ENCODE data around the gene THRB. TPM values are rescaled to one million over a fixed set of nuclear protein-coding genes. Genes with fewer than 3 reads are reported as not detected.
A peak's percentile ranks its signal among the peaks of the same experiment; 100 is the strongest.
"Not testable (repeated sequence)": the region's sequence is repeated elsewhere in the genome, so short reads cannot be mapped to it uniquely, and the experiment has no call there.

Gene THRB
- total RNA-seq, 8 experiments from 2014 or later: 0.42 to 26.4 (median 3.3) TPM

DNA sequence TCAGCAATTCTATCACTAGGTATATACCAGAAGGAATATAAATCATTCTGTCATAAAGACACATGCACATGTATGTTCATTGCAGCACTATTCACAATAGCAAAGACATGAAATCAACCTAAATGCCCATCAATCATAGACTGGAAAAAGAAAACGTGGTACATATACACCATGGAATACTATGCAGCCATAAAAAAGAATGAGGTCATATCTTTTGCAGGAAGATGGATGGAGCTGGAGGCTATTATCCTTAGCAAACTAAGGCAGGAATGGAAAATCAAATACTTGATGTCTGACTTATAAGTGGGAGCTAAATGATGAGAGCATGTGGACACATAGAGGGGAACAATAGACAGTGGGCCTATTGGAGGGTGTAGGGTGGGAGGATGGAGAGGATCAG is 73.8 kb downstream of the THRB start:
- in situ Hi-C loops (cut with MboI; ENCODE audit: low pct_unique_long_range_greater_than_20kb in 2 of 9, low sequenced_read_pairs in 9 of 9, unreplicated experiment in 9 of 9); H3K4me1 ChIP-seq (replicated peaks in 1 of 2): not testable (repeated sequence)
- WGBS, 10 experiments: 27 to 100% (median 63%) methylated on average over 1 of the region's 1 CpG; no CpG with 5 or more reads in 2 of the 10 experiments

DNA sequence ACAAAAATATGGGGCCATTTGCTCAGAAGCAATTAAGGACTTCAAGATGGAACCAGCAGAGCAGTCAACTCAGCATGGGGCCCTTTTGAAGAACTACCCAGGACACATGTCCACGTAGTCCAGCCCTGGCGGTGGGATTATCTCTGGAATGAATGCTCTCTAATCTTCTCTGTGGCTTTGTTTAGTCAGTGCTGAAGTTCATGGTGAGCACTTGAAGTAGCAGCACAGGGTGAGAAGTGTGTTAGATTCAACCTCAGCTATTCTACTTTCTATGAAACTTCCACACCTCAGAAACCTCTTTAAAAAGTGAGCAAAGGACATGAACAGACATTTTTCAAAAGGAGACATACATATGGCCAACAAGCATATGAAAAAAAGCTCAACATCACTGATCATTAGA is 74.4 kb downstream of the THRB start:
- no peak for ATAC-seq (replicated peaks in 6 of 8)

More for the DNA sequence above, 73.8 kb downstream of the THRB start:
- H3K4me3 ChIP-seq; ATAC-seq (replicated peaks in 6 of 8); H3K27ac ChIP-seq: not testable (repeated sequence)

DNA sequence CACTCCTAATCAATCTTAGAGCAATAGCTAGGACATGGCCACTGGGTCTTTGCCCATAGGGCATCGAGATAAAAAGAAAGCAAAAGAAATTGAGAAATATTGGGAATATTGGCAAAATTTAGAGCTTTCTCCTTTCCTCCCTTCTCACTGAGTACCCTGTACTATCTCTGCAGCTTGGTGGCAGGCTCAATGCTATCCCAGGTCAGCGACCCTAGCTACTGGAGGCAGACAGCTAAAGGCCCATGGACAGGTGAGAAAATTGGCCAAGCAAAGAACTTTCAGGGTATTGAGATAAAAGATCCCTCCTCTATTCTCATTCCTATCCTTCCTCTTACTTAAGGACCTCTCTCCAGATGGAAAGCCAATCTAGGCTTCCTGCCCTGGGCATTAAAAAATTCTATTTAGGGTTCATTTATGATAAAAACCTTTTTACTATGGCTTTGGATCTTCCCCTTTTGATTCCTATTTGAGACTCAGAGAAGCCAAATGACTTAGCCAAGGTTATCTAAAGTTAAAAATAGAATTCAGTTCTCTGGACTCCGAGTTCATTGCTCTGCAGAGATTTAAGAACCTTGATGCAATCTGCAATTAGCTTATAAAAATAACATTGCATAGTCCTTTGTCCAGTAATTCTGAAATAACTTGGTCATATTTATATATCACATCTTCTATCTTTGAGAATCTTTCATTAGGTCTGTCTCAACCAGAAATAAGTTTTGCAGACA is 75.4 kb downstream of the THRB start:
- Histone ChIP-seq H3K4me1 (replicated peaks in 1 of 2) (no peaks in the 10 kb centered on the region), H3K4me3 (no peak overlapping the region), H3K27ac (no peak overlapping the region)
- WGBS, 10 experiments: 72 to 100% (median 93%) methylated on average over 1 to 3 of the region's 3 CpGs
- in situ Hi-C loops (cut with MboI; ENCODE audit: low pct_unique_long_range_greater_than_20kb in 2 of 9, low sequenced_read_pairs in 9 of 9, unreplicated experiment in 9 of 9): no loop called here
- ATAC-seq (replicated peaks in 6 of 8): no peak

More for the DNA sequence above, 74.4 kb downstream of the THRB start:
- H3K4me1 ChIP-seq (replicated peaks in 1 of 2): no peaks in the 10 kb centered on the region
- no peak overlapping the region for H3K27ac ChIP-seq
- in situ Hi-C loops (cut with MboI; ENCODE audit: low pct_unique_long_range_greater_than_20kb in 2 of 9, low sequenced_read_pairs in 9 of 9, unreplicated experiment in 9 of 9): no loop called here
- H3K4me3 ChIP-seq: no peak overlapping the region
- WGBS, 10 experiments: 92 to 100% (median 100%) methylated on average over 2 of the region's 2 CpGs; no CpG with 5 or more reads in 4 of the 10 experiments

DNA sequence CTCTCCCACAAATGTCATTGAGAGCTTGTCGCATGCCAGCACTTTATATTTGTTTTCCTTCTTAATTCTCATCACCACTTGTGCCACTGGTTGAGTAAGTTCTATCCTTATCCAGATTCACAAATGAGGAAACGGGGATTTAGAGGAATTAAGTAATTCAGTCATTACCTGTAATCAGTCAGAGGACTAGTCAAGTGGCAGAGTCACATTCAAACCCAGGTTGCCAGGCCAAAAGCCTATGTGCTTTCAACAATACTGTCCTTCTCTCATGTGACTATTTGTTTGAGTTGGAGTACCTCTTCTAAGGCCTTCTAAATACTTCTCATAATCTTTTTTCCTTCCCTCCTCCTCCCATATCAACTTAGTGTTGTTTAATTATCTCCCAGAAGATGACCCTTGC is 76.9 kb downstream of the THRB start:
- in situ Hi-C loops (cut with MboI; ENCODE audit: low pct_unique_long_range_greater_than_20kb in 2 of 9, low sequenced_read_pairs in 9 of 9, unreplicated experiment in 9 of 9): no loop called here
- no peak overlapping the region for H3K27ac ChIP-seq
- no peak overlapping the region for H3K4me3 ChIP-seq
- no peak for ATAC-seq (replicated peaks in 6 of 8)
- no peaks in the 10 kb centered on the region for H3K4me1 ChIP-seq (replicated peaks in 1 of 2)
- 83 to 100% (median 95%) methylated on average over 1 to 2 of the region's 2 CpGs; no CpG with 5 or more reads in 2 of the 10 experiments for WGBS, 10 experiments

DNA sequence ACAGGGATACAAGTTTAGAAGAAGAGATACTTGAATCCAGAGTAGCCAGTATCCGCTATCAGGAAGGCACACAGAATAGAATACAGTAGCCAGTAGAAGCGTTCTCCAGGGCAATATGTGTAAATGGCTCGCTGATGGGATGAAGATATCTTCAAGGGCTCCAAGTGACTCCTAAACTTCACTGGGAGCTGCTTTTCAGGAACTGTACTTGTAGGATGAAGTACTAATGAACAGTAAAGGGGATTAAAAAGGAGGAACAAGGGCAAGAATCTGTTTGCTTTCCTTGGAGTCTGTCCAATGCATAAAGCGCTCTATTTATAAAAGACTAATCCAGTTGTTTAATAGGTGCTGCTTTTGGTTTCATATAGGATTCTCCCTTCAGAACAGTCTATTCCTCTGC is 78.4 kb downstream of the THRB start:
- ATAC-seq (replicated peaks in 6 of 8): no peak
- 90 to 100% (median 96%) methylated on average over 1 to 4 of the region's 4 CpGs; no CpG with 5 or more reads in 1 of the 10 experiments for WGBS, 10 experiments
- no peaks in the 10 kb centered on the region for H3K4me1 ChIP-seq (replicated peaks in 1 of 2)
- H3K27ac ChIP-seq: no peak overlapping the region
- H3K4me3 ChIP-seq: no peak overlapping the region
- in situ Hi-C loops (cut with MboI; ENCODE audit: low pct_unique_long_range_greater_than_20kb in 2 of 9, low sequenced_read_pairs in 9 of 9, unreplicated experiment in 9 of 9): no loop called here

DNA sequence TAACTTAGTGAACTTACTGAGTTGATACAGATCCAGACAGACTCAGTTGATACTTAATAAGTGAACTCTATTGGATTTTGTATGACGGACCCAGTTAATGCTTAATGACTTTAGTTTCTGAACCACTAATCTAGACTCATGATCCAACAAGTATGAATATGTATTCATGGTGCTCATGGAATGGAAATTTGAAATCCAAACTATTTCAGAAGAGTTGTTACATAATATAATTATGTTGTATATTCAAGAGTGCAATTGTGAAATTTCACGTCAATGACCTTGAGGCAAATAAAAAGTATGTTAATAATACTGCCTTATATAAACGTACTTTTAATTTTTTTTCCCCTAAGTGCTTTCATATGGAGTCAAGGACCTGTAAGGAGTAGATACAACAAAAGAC is 78.8 kb downstream of the THRB start:
- in situ Hi-C loops (cut with MboI; ENCODE audit: low pct_unique_long_range_greater_than_20kb in 2 of 9, low sequenced_read_pairs in 9 of 9, unreplicated experiment in 9 of 9): no loop called here
- Histone ChIP-seq H3K4me1 (replicated peaks in 1 of 2) (no peaks in the 10 kb centered on the region), H3K4me3 (no peak overlapping the region), H3K27ac (no peak overlapping the region)
- ATAC-seq (replicated peaks in 6 of 8): no peak
- WGBS, 10 experiments: 17 to 100% (median 91%) methylated on average over 1 to 3 of the region's 3 CpGs

DNA sequence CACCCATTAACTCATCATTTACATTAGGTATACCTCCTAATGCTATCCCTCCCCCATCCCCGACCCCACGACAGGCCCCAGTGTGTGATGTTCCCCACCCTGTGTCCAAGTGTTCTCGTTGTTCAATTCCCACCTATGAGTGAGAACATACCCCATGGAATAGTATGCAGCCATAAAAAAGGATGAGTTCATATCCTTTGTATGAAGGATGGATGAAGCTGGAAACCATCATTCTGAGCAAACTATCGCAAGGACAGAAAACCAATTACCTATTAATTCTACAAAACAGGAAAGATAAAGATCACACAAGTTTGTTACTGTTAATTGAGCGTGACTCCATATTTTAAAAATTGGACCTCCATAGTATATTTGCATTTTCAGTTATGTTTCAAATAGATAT is 81.0 kb downstream of the THRB start:
- ATAC-seq (replicated peaks in 6 of 8); in situ Hi-C loops (cut with MboI; ENCODE audit: low pct_unique_long_range_greater_than_20kb in 2 of 9, low sequenced_read_pairs in 9 of 9, unreplicated experiment in 9 of 9); H3K27ac ChIP-seq; H3K4me3 ChIP-seq; H3K4me1 ChIP-seq (replicated peaks in 1 of 2): not testable (repeated sequence)
- WGBS, 10 experiments: 89 to 100% (median 100%) methylated on average over 1 to 3 of the region's 5 CpGs; no CpG with 5 or more reads in 2 of the 10 experiments

DNA sequence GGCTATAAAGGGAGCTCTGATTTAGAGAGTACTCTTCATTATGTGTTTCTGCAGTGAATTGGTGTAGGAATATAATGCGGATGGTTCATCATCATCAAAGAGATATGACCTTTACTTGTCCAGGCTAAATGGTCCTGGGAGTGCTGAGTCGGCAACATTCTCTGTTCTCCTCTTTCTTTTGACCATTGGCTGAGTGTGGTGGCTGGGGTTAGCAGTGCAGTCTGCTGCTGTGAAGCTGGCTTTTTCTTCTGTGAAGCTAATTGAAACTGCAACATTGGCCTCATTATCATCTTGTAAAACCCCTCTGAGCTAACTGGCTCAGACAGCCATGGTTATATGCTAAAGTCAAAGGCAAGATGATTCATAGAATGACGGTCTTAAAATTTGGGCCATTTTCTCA is 83.8 kb downstream of the THRB start:
- Histone ChIP-seq H3K4me1 (replicated peaks in 1 of 2) (peaks cover 0 to 6% of the 10 kb centered on the region in 2 donors), H3K27ac (no peak overlapping the region), H3K4me3 (no peak overlapping the region)
- peak in 3 of 8 experiments; percentile 18 to 31 (median 28) for ATAC-seq (replicated peaks in 6 of 8)
- WGBS, 10 experiments: 0 to 100% (median 67%) methylated on average over 1 to 3 of the region's 3 CpGs; no CpG with 5 or more reads in 1 of the 10 experiments
- in situ Hi-C loops (cut with MboI; ENCODE audit: low pct_unique_long_range_greater_than_20kb in 2 of 9, low sequenced_read_pairs in 9 of 9, unreplicated experiment in 9 of 9): no loop called here

DNA sequence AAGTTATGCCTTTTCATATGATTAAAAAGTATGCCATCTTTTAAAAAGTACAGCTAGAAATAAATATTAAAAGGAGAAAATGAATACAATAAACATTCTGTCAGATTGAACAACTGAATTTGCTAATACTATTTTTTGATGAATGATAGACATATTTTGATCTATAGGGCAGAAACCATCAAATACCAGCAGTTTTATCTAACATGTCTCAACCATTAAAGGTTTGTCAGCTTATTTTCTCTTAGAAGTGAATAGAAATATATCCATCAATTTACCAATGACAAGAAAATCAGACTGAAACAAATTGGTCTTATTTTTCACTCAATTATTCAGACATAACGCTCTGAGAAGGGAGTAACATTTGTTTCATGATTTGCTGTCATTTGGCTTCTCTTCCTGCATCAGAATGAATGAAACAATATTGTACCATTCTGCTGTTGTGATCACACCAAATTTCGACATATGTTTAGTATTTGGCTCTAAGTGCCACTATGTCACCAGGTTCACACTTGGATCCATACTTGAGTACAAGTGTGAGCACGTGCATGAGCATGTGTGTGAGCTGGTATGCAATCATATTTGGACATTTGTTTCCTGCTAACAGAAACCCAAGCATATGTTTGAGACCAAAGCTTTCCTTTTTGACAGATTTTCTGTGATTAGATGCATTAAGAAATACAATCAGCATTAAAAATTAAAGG is 86.5 kb downstream of the THRB start:
- H3K4me3 ChIP-seq: no peak overlapping the region
- H3K4me1 ChIP-seq (replicated peaks in 1 of 2): peaks cover 0 to 6% of the 10 kb centered on the region in 2 donors
- in situ Hi-C loops (cut with MboI; ENCODE audit: low pct_unique_long_range_greater_than_20kb in 2 of 9, low sequenced_read_pairs in 9 of 9, unreplicated experiment in 9 of 9): no loop called here
- no peak for ATAC-seq (replicated peaks in 6 of 8)
- no peak overlapping the region for H3K27ac ChIP-seq
- 0 to 80% (median 45%) methylated on average over 1 to 3 of the region's 3 CpGs; no CpG with 5 or more reads in 1 of the 10 experiments for WGBS, 10 experiments

DNA sequence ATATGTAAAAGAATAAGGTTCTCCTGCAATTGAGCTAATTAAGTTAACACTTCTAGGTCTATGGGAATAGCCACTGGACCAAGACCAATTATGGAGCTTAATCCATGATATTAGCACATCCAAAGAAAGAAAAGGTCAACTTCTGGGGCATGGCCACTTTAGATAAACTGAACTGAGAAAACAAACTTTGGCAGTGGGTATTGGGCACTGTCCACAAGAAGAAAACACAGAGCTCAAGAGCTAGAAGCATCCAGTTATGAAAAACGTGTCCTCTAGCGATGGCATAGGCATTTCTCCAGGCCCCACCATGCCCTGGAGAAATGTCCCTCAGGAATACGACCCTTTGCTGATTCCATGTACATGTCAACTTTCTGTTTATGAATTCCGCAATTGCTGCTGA is 87.8 kb downstream of the THRB start:
- Histone ChIP-seq H3K27ac (no peak overlapping the region), H3K4me3 (no peak overlapping the region), H3K4me1 (replicated peaks in 1 of 2) (peaks cover 0 to 6% of the 10 kb centered on the region in 2 donors)
- in situ Hi-C loops (cut with MboI; ENCODE audit: low pct_unique_long_range_greater_than_20kb in 2 of 9, low sequenced_read_pairs in 9 of 9, unreplicated experiment in 9 of 9): no loop called here
- 80 to 100% (median 93%) methylated on average over 1 to 4 of the region's 4 CpGs; no CpG with 5 or more reads in 2 of the 10 experiments for WGBS, 10 experiments
- ATAC-seq (replicated peaks in 6 of 8): no peak

DNA sequence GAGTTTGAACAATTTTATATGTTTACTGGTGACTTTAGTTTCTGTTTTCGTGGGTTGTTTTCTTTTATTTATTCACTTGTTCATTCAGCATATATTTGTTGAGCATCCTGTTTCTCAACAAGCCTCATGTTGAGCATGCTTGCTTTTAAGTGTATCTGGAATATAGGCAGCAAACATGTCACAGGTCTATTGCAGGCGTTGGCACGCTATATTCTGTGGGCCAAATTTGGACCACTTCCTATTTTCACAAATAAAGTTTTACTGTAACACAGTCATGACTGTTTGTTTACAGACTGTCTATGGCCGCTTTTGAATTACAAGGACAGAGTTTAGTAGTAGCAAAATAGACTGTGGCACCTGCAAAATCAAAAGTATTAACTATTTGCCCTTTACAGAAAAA is 89.6 kb downstream of the THRB start:
- H3K4me3 ChIP-seq: no peak overlapping the region
- H3K27ac ChIP-seq: no peak overlapping the region
- H3K4me1 ChIP-seq (replicated peaks in 1 of 2): peaks cover 0 to 9% of the 10 kb centered on the region in 2 donors
- in situ Hi-C loops (cut with MboI; ENCODE audit: low pct_unique_long_range_greater_than_20kb in 2 of 9, low sequenced_read_pairs in 9 of 9, unreplicated experiment in 9 of 9): no loop called here
- 75 to 100% (median 90%) methylated on average over 1 to 4 of the region's 4 CpGs for WGBS, 10 experiments
- ATAC-seq (replicated peaks in 6 of 8): no peak

DNA sequence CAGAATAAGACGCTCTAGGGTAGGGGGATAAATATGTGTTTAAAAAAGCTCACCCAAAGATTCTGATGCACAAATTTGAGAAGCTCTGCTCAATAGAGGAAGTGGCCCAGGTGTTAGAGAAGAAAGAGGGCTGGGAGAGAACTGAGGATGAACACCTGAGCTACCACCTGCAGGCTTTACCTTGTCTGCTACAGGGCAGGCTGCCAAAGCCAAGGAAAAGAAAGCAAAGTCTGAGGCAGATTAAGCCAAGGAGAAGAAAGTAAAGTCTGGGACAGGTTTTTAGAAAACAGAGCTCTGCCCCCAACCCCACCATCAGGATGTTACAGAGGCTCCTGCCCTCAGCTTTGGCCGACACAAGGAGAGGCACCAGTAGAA is 92.9 kb downstream of the THRB start:
- H3K4me3 ChIP-seq: no peak overlapping the region
- peaks cover 0 to 9% of the 10 kb centered on the region in 2 donors for H3K4me1 ChIP-seq (replicated peaks in 1 of 2)
- 42 to 100% (median 80%) methylated on average over 1 to 2 of the region's 2 CpGs; no CpG with 5 or more reads in 5 of the 10 experiments for WGBS, 10 experiments
- ATAC-seq (replicated peaks in 6 of 8): no peak
- in situ Hi-C loops (cut with MboI; ENCODE audit: low pct_unique_long_range_greater_than_20kb in 2 of 9, low sequenced_read_pairs in 9 of 9, unreplicated experiment in 9 of 9): no loop called here
- no peak overlapping the region for H3K27ac ChIP-seq

DNA sequence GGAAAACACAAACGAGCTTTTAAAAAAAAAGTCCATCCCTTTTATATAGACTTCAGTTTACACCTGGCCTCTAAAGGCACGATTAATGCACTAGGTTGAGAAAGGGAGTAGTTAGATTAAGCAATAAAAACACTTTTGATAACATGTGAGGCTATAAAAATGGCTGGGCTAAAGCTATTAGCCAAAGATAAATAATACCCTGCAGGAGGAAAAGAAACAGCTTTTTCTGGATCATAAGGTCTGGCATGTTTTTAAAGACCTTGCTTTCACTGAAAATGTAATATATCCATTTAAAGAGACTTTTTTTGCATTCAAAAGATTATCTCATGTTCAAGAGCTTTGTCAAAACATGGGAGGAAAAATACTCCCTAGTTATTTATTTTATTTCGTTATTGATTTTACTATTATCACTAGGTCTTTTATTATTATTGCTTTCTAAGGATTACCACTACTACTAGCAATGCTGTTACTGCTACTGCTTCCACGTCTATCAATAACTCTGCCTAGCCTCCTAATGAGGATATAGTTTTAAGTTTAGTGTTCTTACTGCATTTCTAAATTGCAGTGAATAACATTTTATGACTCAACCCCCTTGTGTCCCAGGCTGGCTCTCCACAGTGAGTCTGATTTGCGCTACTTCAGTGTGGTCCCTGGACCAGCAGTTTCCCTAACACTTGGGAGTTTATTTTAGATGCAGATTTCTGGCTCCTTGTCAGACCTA is 93.4 kb downstream of the THRB start:
- in situ Hi-C loops (cut with MboI; ENCODE audit: low pct_unique_long_range_greater_than_20kb in 2 of 9, low sequenced_read_pairs in 9 of 9, unreplicated experiment in 9 of 9): no loop called here
- H3K4me3 ChIP-seq: no peak overlapping the region
- no peak overlapping the region for H3K27ac ChIP-seq
- peaks cover 0 to 9% of the 10 kb centered on the region in 2 donors for H3K4me1 ChIP-seq (replicated peaks in 1 of 2)
- peak in 3 of 8 experiments; percentile 8 to 86 (median 19) for ATAC-seq (replicated peaks in 6 of 8)
- WGBS, 10 experiments: 18 to 73% (median 62%) methylated on average over 1 to 5 of the region's 5 CpGs
